GM12878 (cell line): Measurements from ENCODE around the gene ZNF618.

Experiments used
- EP300 ChIP-seq, 2 experiments: fragments of 150-350 bp in 1 of 2; IDR thresholded peaks; 2 replicates each; pipeline ENCODE4 v1.6.1; 2011 to 2012; ENCODE audit warnings: low read depth in 2 of 2, low read length in 2 of 2, borderline replicate concordance in 1 of 2, improper control_type of control experiment in 1 of 2, inconsistent platforms in 1 of 2; ENCODE audit not compliant: control insufficient read depth in 1 of 2
- JUNB ChIP-seq: IDR thresholded peaks from 2 replicates; pipeline ENCODE4 v1.6.1; 2016; ENCODE audit warnings: antibody characterized with exemption, mild to moderate bottlenecking
- MXI1 ChIP-seq: fragments of 150-350 bp; IDR thresholded peaks from 2 replicates; pipeline ENCODE4 v1.6.1; 2011; ENCODE audit warnings: low read depth, mild to moderate bottlenecking, inconsistent platforms, low read length, improper control_type of control experiment
- NFYB ChIP-seq: IDR thresholded peaks from 2 replicates; pipeline ENCODE4 v1.6.1; 2011; ENCODE audit warnings: low read depth, mild to moderate bottlenecking, low read length, improper control_type of control experiment, moderate library complexity; ENCODE audit not compliant: insufficient read depth
- NR2C1 ChIP-seq: fragments of 450-650 bp; IDR thresholded peaks from 2 replicates; pipeline ENCODE4 v1.6.1; 2017; ENCODE audit warnings: antibody characterized with exemption, mild to moderate bottlenecking, moderate library complexity
- NR2F1 ChIP-seq: fragments of 450-650 bp; conservative IDR thresholded peaks from 2 replicates; pipeline ENCODE4 v1.6.1; 2017; ENCODE audit warnings: mild to moderate bottlenecking
- POLR2AphosphoS5 ChIP-seq: IDR thresholded peaks from 2 replicates; pipeline ENCODE4 v1.6.1; 2011; ENCODE audit warnings: mild to moderate bottlenecking, low read length, inconsistent platforms

DNA sequence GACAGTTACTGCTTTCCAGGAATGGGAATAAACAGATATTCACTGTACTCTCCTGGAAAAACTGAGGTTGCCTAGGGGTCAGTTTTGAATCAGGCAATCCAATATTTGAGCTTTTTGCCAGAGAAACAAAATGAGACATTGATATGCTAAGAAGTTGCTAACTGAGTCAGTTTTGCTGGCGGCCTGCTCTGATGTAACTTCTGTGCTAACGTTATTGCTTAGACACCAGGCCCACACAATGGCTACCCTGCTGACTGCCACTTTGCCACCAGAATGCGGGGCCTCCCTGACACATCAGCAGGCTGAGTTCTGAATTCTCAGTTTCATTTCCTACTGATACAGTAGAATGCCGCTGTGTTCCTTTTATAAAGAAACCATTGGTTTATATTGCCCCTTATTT lies 18.2 kb upstream of the ZNF618 start:
- TF ChIP-seq MXI1 (no peak), NFYB (no peak), EP300 (IDR thresholded peaks at IDR 0.05; ENCODE audit: borderline replicate concordance in 1 of 2, control insufficient read depth in 1 of 2, low read depth in 2 of 2, low read length in 2 of 2) (no peak), POLR2AphosphoS5 (no peak), JUNB (no peak), NR2C1 (no peak), NR2F1 (no peak)
